Lower lobe of right lung (tissue), 2 donors: ENCODE measurements around the gene UBE2D1. TPM values are rescaled to one million over a fixed set of nuclear protein-coding genes. Genes with fewer than 3 reads are reported as not detected.

Source experiments
- ATAC-seq, 2 donors: fragments of 200-7000 bp; cut with Tn5 transposase; one replicate each; pipeline ENCODE4 v1.9.1; 2020 to 2022; ENCODE audit warnings: mild to moderate bottlenecking in 2 of 2, moderate library complexity in 2 of 2
- DNase-seq: peaks from one replicate; pipeline ENCODE4 v3.0.0-alpha.2; 2020
- H3K27ac ChIP-seq: fragments of 200-600 bp; one replicate; pipeline ENCODE4 v1.8.0; 2022
- H3K27me3 ChIP-seq: fragments of 200-600 bp; one replicate; pipeline ENCODE4 v1.8.0; 2022; ENCODE audit warnings: low read depth
- H3K36me3 ChIP-seq: fragments of 200-600 bp; one replicate; pipeline ENCODE4 v1.8.0; 2022; ENCODE audit warnings: mild to moderate bottlenecking
- H3K4me1 ChIP-seq: fragments of 200-600 bp; one replicate; pipeline ENCODE4 v1.8.0; 2022
- H3K4me3 ChIP-seq: fragments of 200-600 bp; one replicate; pipeline ENCODE4 v1.8.0; 2022; ENCODE audit warnings: mild to moderate bottlenecking
- H3K9me3 ChIP-seq: fragments of 200-600 bp; one replicate; pipeline ENCODE4 v1.8.0; 2022
- intact Hi-C: fragments of 100-400 bp; cut with DNase I; formaldehyde crosslinking; loops from one replicate; pipeline ENCODE4 v1.11.0; 2022
- total RNA-seq: library from RNA; stranded (reverse); fragmentation: NEBNext Ultra II Directional; extraction: Animal tissue kit (Norgen Biotek cat#: 25700); gene quantifications from one replicate; pipeline ENCODE4 v1.2.1, GENCODE V29; 2021
- TF ChIP-seq, protein P1 (sequence below): fragments of 200-600 bp; IDR thresholded peaks from one replicate; pipeline ENCODE4 v1.8.0; 2022; ENCODE audit warnings: antibody characterized with exemption, mild to moderate bottlenecking
- donor health status: DM: no; HTN: yes; CAD: no; lungs with severe emphysema.

Gene UBE2D1
- total RNA-seq, 1 donor from 2014 or later, result 22.9 TPM

DNA sequence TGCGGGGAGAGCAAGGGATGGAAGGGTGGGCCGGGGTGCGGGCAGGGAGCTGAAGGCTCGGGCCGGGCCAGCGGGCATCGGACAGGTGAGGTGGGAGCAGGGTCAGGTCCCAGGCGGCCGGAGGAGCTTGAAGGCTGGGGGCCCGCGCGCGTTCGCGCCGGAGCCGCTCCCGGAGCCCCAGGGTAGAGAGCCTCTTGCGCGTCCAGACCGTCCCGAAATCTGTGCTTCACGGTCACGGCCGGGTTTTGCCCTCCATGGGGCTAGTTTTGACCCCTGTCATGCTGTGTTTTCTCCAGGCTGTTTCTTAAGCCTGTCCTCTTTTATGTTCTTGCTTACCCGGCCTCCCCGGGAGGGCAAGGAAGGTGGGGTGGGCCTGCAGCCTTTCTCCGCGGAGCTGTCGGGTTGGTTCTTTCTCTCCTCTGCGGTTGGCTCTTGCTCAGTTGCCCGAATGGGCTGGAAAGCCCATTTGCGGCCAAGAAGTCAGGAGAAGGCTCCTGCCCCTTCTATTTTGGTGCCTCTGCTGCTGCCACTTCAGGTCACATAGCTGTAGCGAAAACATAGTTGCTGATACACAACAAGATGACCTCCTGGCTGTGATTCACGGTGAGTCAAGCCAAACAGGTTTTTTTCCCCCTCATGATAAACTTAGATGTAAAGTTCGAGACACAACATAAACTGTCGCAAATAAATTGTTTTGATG, 650 bp downstream of the UBE2D1 start:
- ATAC-seq (peak; percentile 82 to 84), DNase-seq (peak; percentile 59)
- Histone ChIP-seq H3K27me3 (no peaks in the 10 kb centered on the region), H3K36me3 (no peaks in the 10 kb centered on the region), H3K4me3 (peak overlapping the region; percentile 80), H3K27ac (peak overlapping the region; percentile 82), H3K9me3 (no peaks in the 10 kb centered on the region), H3K4me1 (peaks cover 24% of the 10 kb centered on the region)
- TF ChIP-seq, protein P1, sequence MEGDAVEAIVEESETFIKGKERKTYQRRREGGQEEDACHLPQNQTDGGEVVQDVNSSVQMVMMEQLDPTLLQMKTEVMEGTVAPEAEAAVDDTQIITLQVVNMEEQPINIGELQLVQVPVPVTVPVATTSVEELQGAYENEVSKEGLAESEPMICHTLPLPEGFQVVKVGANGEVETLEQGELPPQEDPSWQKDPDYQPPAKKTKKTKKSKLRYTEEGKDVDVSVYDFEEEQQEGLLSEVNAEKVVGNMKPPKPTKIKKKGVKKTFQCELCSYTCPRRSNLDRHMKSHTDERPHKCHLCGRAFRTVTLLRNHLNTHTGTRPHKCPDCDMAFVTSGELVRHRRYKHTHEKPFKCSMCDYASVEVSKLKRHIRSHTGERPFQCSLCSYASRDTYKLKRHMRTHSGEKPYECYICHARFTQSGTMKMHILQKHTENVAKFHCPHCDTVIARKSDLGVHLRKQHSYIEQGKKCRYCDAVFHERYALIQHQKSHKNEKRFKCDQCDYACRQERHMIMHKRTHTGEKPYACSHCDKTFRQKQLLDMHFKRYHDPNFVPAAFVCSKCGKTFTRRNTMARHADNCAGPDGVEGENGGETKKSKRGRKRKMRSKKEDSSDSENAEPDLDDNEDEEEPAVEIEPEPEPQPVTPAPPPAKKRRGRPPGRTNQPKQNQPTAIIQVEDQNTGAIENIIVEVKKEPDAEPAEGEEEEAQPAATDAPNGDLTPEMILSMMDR, result no peak
- intact Hi-C loops, result no loop called here

- TF ChIP-seq, protein P1, result no peak
Measured at GRCh38 chr10:58336242-58336641, 1.4 kb downstream of the UBE2D1 start.

DNA sequence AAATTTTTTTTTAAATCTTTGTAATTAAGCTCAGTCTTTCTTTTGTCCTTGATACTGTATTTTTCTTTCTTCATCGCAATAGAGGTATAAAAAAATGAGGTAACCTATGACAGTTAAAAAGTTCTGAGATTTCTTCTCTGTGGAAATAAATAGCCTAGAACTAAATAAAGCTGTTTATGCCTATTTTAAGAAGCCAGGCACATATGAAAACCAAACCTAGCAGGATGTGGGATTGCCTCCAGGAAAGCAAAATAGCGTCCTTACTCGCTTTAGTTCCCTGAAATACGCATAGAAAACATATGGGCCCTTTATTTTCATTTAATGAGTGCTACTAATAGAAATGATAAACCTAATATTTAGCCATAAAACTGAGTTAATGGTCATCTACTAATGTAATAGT, 6.6 kb downstream of the UBE2D1 start:
- Histone ChIP-seq H3K27ac (no peak overlapping the region), H3K4me3 (no peak overlapping the region), H3K9me3 (no peaks in the 10 kb centered on the region), H3K36me3 (no peaks in the 10 kb centered on the region), H3K27me3 (no peaks in the 10 kb centered on the region), H3K4me1 (peaks cover 11% of the 10 kb centered on the region)
- intact Hi-C loops, result no loop called here
- TF ChIP-seq, protein P1, result no peak
- ATAC-seq, result no peak
- DNase-seq, result no peak

More at GRCh38 chr10:58336242-58336641, 1.4 kb downstream of the UBE2D1 start:
- Histone ChIP-seq H3K27ac (no peak overlapping the region), H3K36me3 (no peaks in the 10 kb centered on the region), H3K9me3 (no peaks in the 10 kb centered on the region), H3K4me1 (peaks cover 24% of the 10 kb centered on the region), H3K4me3 (peak overlapping the region; percentile 80), H3K27me3 (no peaks in the 10 kb centered on the region)
- intact Hi-C loops, result no loop called here
- ATAC-seq (no peak), DNase-seq (no peak)

DNA sequence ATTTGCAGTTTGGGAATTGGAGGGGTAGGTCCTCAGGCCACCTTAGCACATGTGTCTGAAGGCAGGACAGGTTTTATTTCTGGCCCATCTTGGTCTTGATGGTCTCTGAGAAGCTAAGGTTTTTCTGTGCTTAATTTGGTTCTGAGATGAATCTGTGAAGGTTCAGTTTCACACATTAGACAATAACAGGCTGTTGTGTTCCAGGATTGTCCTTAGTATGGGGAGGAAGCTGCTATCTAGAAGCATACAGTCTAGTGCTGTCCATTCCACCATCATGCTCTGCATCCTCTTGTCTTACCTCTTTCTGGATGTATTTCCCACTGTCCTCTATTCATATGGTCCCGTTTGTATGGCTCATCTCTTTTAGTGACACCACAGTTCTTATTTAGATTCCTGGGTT, 7.1 kb downstream of the UBE2D1 start:
- TF ChIP-seq, protein P1, result no peak
- no peak for DNase-seq
- Histone ChIP-seq H3K9me3 (no peaks in the 10 kb centered on the region), H3K4me1 (peaks cover 8% of the 10 kb centered on the region), H3K27me3 (no peaks in the 10 kb centered on the region), H3K4me3 (no peak overlapping the region), H3K27ac (no peak overlapping the region), H3K36me3 (no peaks in the 10 kb centered on the region)
- no peak for ATAC-seq
- intact Hi-C loops, result no loop called here

DNA sequence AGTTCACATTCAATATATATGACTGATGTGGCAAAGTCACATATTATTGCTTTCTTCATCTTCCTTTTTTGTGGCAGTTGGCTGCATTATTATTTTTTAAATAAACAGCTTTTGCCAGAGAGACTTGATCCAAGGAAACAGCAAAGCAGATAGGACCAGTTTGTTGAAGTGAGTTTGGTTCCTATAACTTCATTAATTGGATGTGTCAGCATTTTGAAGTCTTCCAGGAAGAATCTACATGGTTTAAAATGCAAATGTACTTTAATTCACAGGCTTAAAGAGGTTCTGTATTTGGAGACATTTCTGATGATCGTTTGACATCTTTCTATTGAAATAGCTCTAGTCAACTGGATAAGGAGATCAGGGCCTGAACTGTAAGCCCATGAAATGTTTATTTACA, 13.2 kb downstream of the UBE2D1 start:
- TF ChIP-seq, protein P1, result no peak
- Histone ChIP-seq H3K27ac (no peak overlapping the region), H3K36me3 (no peaks in the 10 kb centered on the region), H3K9me3 (no peaks in the 10 kb centered on the region), H3K4me1 (peaks cover 8% of the 10 kb centered on the region), H3K27me3 (no peaks in the 10 kb centered on the region), H3K4me3 (no peak overlapping the region)
- no peak for ATAC-seq
- no peak for DNase-seq
- intact Hi-C loops, result no loop called here
